B cell (primary cell): ENCODE data around the gene MAGEB16. TPM values are rescaled to one million over a fixed set of nuclear protein-coding genes. Genes with fewer than 3 reads are reported as not detected.

Experiments used
- ATAC-seq: fragments of 200-7000 bp; cut with Tn5 transposase; one replicate; pipeline ENCODE4 v1.10.0; 2021; ENCODE audit warnings: low read depth, mild to moderate bottlenecking, moderate number of reproducible peaks, moderate library complexity
- CTCF ChIA-PET: fragments of 350-600 bp; sonication (Branson Sonifier 250); formaldehyde crosslinking; loops from one replicate; lab custom pipeline; 2021; ENCODE audit warnings: antibody characterized with exemption, inconsistent platforms; lab: Charles Lee
- POLR2A ChIA-PET: fragments of 350-600 bp; sonication (Branson Sonifier 250); formaldehyde crosslinking; loops from one replicate; lab custom pipeline; 2021; ENCODE audit warnings: antibody characterized with exemption; lab: Charles Lee
- DNase-seq: peaks from one replicate; pipeline ENCODE4 v3.0.0; 2013
- H2AFZ ChIP-seq: 2 replicates; pipeline ENCODE4 v1.6.1; 2012; ENCODE audit warnings: mild to moderate bottlenecking, low read depth, low read length; ENCODE audit not compliant: insufficient read depth, poor library complexity, severe bottlenecking
- H3K27ac ChIP-seq, 2 donors: 1 replicate in 1 of 2; 2 replicates in 1 of 2; pipeline ENCODE4 v1.5.1; 2012 to 2013; ENCODE audit warnings: low read length in 2 of 2, mild to moderate bottlenecking in 2 of 2, moderate library complexity in 1 of 2
- H3K27me3 ChIP-seq, 4 experiments: fragments of 200-600 bp in 1 of 4; sonication (generic) in 1 of 4; replicated peaks in 1 of 4; 1 replicate in 2 of 4; 2 replicates in 2 of 4; pipeline versions ENCODE4 v1.6.1 to v1.7.0; 2013 to 2016; ENCODE audit warnings: low read length in 3 of 4, mild to moderate bottlenecking in 2 of 4, mixed read lengths in 1 of 4, moderate library complexity in 1 of 4; ENCODE audit not compliant: insufficient read depth in 4 of 4, control insufficient read depth in 3 of 4; ENCODE audit errors: control extremely low read depth in 1 of 4
- H3K36me3 ChIP-seq, 2 experiments: replicated peaks in 1 of 2; 1 replicate in 1 of 2; 2 replicates in 1 of 2; pipeline versions ENCODE4 v1.6.1 to v1.7.1; 2013; ENCODE audit warnings: low read length in 1 of 2; ENCODE audit not compliant: insufficient read depth in 2 of 2, control insufficient read depth in 1 of 2; ENCODE audit errors: control extremely low read depth in 1 of 2, extremely low read depth in 1 of 2
- H3K4me1 ChIP-seq, 2 donors: fragments of 200-600 bp in 1 of 2; sonication (generic) in 1 of 2; 1 replicate in 1 of 2; 2 replicates in 1 of 2; pipeline versions ENCODE4 v1.5.1 to v1.6.1; 2013 to 2017; ENCODE audit warnings: low read length in 2 of 2; ENCODE audit not compliant: control insufficient read depth in 2 of 2, insufficient read depth in 2 of 2
- H3K4me2 ChIP-seq: replicated peaks from 2 replicates; pipeline ENCODE3; 2012; ENCODE audit warnings: mild to moderate bottlenecking, low read depth, low read length; ENCODE audit not compliant: poor library complexity, severe bottlenecking
- H3K4me3 ChIP-seq, 5 experiments: fragments of 200-600 bp in 1 of 5; sonication (generic) in 1 of 5; 1 replicate in 3 of 5; 2 replicates in 2 of 5; pipeline versions ENCODE4 v1.5.1 to v1.7.0; 2011 to 2016; ENCODE audit warnings: low read length in 4 of 5, mild to moderate bottlenecking in 4 of 5, low read depth in 2 of 5, control low read depth in 1 of 5, moderate library complexity in 1 of 5; ENCODE audit not compliant: insufficient read depth in 1 of 5; ENCODE audit errors: control extremely low read depth in 1 of 5, extremely low read depth in 1 of 5
- H3K79me2 ChIP-seq: fragments of 200-600 bp; sonication (generic); one replicate; pipeline ENCODE4 v1.6.0; 2016; ENCODE audit warnings: low read length; ENCODE audit not compliant: control insufficient read depth, insufficient read depth
- H3K9ac ChIP-seq: fragments of 200-600 bp; sonication (generic); 2 replicates; pipeline ENCODE4 v1.6.1; 2017; ENCODE audit warnings: mild to moderate bottlenecking, low read length, moderate library complexity
- H3K9me3 ChIP-seq, 3 donors: one replicate each; pipeline versions ENCODE4 v1.6.1 to v1.7.1; 2013; ENCODE audit warnings: low read length in 2 of 3; ENCODE audit not compliant: control insufficient read depth in 2 of 3, insufficient read depth in 1 of 3; ENCODE audit errors: control extremely low read depth in 1 of 3
- H4K20me1 ChIP-seq: 2 replicates; pipeline ENCODE4 v1.6.0; 2012; ENCODE audit warnings: mild to moderate bottlenecking, low read length; ENCODE audit not compliant: insufficient read depth, control insufficient read depth, poor library complexity, severe bottlenecking
- H3K27ac Mint-ChIP-seq: one replicate; pipeline ENCODE4 v1.8.0; 2021; ENCODE audit warnings: mixed read lengths
- H3K27me3 Mint-ChIP-seq: one replicate; pipeline ENCODE4 v1.8.0; 2021; ENCODE audit warnings: mixed read lengths
- H3K4me1 Mint-ChIP-seq: one replicate; pipeline ENCODE4 v1.8.0; 2021; ENCODE audit warnings: mixed read lengths
- H3K4me3 Mint-ChIP-seq: one replicate; pipeline ENCODE4 v1.8.0; 2021; ENCODE audit warnings: mixed read lengths
- H3K9me3 Mint-ChIP-seq: one replicate; pipeline ENCODE4 v1.8.0; 2022; ENCODE audit warnings: mixed read lengths; ENCODE audit not compliant: insufficient read depth
- EZH2 ChIP-seq: IDR thresholded peaks from 2 replicates; pipeline ENCODE4 v1.6.1; 2012; ENCODE audit warnings: borderline replicate concordance, low read depth, mild to moderate bottlenecking, moderate library complexity, low read length; ENCODE audit not compliant: insufficient read depth, poor library complexity, severe bottlenecking
- WGBS: methylation state at CpG from one replicate; pipeline ENCODE4 v1.1.5; 2013; ENCODE audit warnings: missing lambda C conversion rate; ENCODE audit not compliant: insufficient coverage; 5-methylcytosine and 5-hydroxymethylcytosine counted together
- intact Hi-C: fragments of 100-400 bp; cut with micrococcal nuclease; formaldehyde crosslinking; loops from one replicate; pipeline ENCODE4 v1.10.0; 2022
- polyA plus RNA-seq: library from polyadenylated mRNA; depleted of rRNA; stranded (reverse); fragments of >200 nt; gene quantifications from 2 replicates; pipeline ENCODE4 v1.2.3, GENCODE V29; 2012
- total RNA-seq, 2 donors: library from RNA; stranded (reverse); fragments of 120-200 nt in 1 of 2; gene quantifications; 1 replicate in 1 of 2; 2 replicates in 1 of 2; pipeline versions ENCODE4 v1.2.3 to v1.2.4, GENCODE V29; 2013 to 2022
- TF ChIP-seq, protein P1 (sequence below): fragments of 200-600 bp; IDR thresholded peaks from one replicate; pipeline ENCODE4 v1.8.0; 2022; ENCODE audit warnings: antibody characterized with exemption, mild to moderate bottlenecking

The MAGEB16 gene
- total and polyA plus RNA-seq, 2 donors (not counting 1 experiment from before 2014, with no cell fraction given), result not detected

DNA sequence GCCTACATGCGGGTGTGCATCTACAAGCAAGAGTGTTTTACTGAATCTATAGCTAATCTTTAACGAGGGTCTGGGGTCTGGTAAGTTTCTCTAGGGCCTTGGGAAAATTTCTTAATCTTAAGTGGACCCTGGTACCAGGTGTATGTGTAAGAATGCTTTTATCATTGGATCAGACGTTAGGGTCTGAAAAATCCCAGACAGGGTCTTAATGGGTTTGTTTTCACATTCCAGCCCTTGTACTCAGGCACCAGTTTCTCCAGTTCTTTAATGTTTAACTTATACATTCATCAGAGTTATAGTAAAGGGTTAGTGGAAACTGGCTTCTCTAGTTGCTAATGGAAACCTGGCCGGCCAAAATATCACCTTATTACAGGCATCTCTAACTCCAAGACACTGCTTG, 11.6 kb downstream of the MAGEB16 start:
- Histone ChIP-seq H4K20me1 (no peaks in the 10 kb centered on the region), H3K4me2 (no peak overlapping the region), H3K36me3 (no peaks in the 10 kb centered on the region), H3K4me3 (no peak overlapping the region), H2AFZ (no peak overlapping the region), H3K79me2 (no peaks in the 10 kb centered on the region), H3K4me1 (no peaks in the 10 kb centered on the region), H3K27me3 (no peaks in the 10 kb centered on the region), H3K9me3 (no peaks in the 10 kb centered on the region), H3K27ac (no peak overlapping the region), H3K9ac (no peak overlapping the region)
- no peak for ATAC-seq
- Mint-ChIP-seq H3K27ac (no peak overlapping the region), H3K27me3 (no peaks in the 10 kb centered on the region), H3K4me1 (no peaks in the 10 kb centered on the region), H3K4me3 (no peak overlapping the region), H3K9me3 (no peaks in the 10 kb centered on the region)
- ChIA-PET POLR2A (no interaction called here), CTCF (no interaction called here)
- no peak for DNase-seq
- intact Hi-C loops, result no loop called here
- no peak for TF ChIP-seq EZH2
- TF ChIP-seq, protein P1, sequence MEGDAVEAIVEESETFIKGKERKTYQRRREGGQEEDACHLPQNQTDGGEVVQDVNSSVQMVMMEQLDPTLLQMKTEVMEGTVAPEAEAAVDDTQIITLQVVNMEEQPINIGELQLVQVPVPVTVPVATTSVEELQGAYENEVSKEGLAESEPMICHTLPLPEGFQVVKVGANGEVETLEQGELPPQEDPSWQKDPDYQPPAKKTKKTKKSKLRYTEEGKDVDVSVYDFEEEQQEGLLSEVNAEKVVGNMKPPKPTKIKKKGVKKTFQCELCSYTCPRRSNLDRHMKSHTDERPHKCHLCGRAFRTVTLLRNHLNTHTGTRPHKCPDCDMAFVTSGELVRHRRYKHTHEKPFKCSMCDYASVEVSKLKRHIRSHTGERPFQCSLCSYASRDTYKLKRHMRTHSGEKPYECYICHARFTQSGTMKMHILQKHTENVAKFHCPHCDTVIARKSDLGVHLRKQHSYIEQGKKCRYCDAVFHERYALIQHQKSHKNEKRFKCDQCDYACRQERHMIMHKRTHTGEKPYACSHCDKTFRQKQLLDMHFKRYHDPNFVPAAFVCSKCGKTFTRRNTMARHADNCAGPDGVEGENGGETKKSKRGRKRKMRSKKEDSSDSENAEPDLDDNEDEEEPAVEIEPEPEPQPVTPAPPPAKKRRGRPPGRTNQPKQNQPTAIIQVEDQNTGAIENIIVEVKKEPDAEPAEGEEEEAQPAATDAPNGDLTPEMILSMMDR, result no peak
- no CpG with 5 or more reads among the region's 4 CpGs for WGBS

DNA sequence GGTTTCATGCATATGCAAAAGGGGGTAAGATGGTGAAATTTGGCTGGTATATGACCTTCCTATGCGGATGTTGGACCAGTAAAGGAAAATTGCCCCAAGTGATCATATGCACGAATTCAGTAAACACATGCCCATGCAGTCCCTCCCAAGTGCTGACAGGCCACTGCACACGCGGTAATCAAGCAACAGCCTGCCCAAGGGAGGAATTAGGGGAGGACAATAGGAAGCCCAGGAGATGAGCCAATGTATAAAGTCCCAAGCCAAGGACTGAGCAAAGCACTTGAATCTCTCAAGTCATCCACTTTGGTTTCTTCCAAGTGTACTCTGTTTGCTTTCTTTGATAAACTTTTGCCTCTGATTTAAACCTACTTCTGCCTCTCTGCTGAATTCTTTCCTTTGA, 21.1 kb downstream of the MAGEB16 start:
- Histone ChIP-seq H3K27ac (no peak overlapping the region), H3K4me3 (no peak overlapping the region), H3K4me2 (no peak overlapping the region), H3K36me3 (no peaks in the 10 kb centered on the region), H3K79me2 (no peaks in the 10 kb centered on the region), H4K20me1 (no peaks in the 10 kb centered on the region), H3K27me3 (no peaks in the 10 kb centered on the region), H2AFZ (no peak overlapping the region), H3K9me3 (no peaks in the 10 kb centered on the region), H3K4me1 (no peaks in the 10 kb centered on the region), H3K9ac (no peak overlapping the region)
- POLR2A ChIA-PET, result no interaction called here
- DNase-seq (no peak), ATAC-seq (no peak)
- CTCF ChIA-PET, result no interaction called here
- no peak overlapping the region for H3K27ac Mint-ChIP-seq
- intact Hi-C loops, result no loop called here
- no peak overlapping the region for H3K4me3 Mint-ChIP-seq
- WGBS, result no CpG with 5 or more reads among the region's 4 CpGs
- H3K4me1 Mint-ChIP-seq, result no peaks in the 10 kb centered on the region
- no peaks in the 10 kb centered on the region for H3K27me3 Mint-ChIP-seq
- H3K9me3 Mint-ChIP-seq, result no peaks in the 10 kb centered on the region
- TF ChIP-seq, protein P1, result no peak
- no peak for TF ChIP-seq EZH2
